K562 (cell line): ENCODE measurements around the gene HOXD9. TPM values are rescaled to one million over a fixed set of nuclear protein-coding genes. Genes with fewer than 3 reads are reported as not detected.

Experiments
- ARID2 ChIP-seq: fragments of 450-650 bp; IDR thresholded peaks from 2 replicates; pipeline ENCODE4 v1.6.1; 2017; ENCODE audit warnings: antibody characterized with exemption, mild to moderate bottlenecking
- CLOCK ChIP-seq: fragments of 250-450 bp; sonication (Bioruptor Pico); IDR thresholded peaks from 2 replicates; pipeline ENCODE4 v1.4.0; 2020; ENCODE audit warnings: mild to moderate bottlenecking, moderate library complexity, borderline replicate concordance
- PHF8 ChIP-seq: fragments of 200-600 bp; sonication (generic); IDR thresholded peaks from 2 replicates; pipeline ENCODE4 v1.6.1; 2012; ENCODE audit warnings: mixed run types, mild to moderate bottlenecking, inconsistent platforms, low read length, moderate library complexity, borderline replicate concordance
- PYGO2 ChIP-seq: fragments of 450-650 bp; IDR thresholded peaks from 2 replicates; pipeline ENCODE4 v1.6.1; 2016; ENCODE audit warnings: mild to moderate bottlenecking, missing genetic modification characterization, moderate library complexity, missing compliant biosample characterization
- RAD21 ChIP-seq, 2 experiments: fragments of 250-450 bp in 1 of 2; fragments of 450-650 bp in 1 of 2; sonication (Bioruptor Pico) in 1 of 2; formaldehyde crosslinking in 1 of 2; IDR thresholded peaks in 1 of 2; conservative IDR thresholded peaks in 1 of 2; 2 replicates each; pipeline versions ENCODE4 v1.4.0 to v1.8.0; 2020 to 2022; ENCODE audit warnings: mild to moderate bottlenecking in 2 of 2, moderate library complexity in 1 of 2
- RUNX1 ChIP-seq: sonication (generic); IDR thresholded peaks from 2 replicates; pipeline ENCODE4 v1.6.1; 2016; ENCODE audit warnings: antibody characterized with exemption, low read depth
- SMC3 ChIP-seq: conservative IDR thresholded peaks from 2 replicates; pipeline ENCODE4 v1.6.1; 2011; ENCODE audit warnings: low read depth, low read length, improper control_type of control experiment; ENCODE audit not compliant: insufficient read depth
- STAG1 ChIP-seq: sonication (generic); formaldehyde crosslinking; IDR thresholded peaks from 2 replicates; pipeline ENCODE4 v1.5.0; 2020; ENCODE audit warnings: missing genetic modification reagents, borderline replicate concordance
- polyA plus RNA-seq, 8 experiments: library from polyadenylated mRNA; depleted of rRNA in 4 of 8; stranded (reverse) in 5 of 8; unstranded in 3 of 8; fragments of >200 nt; fragmentation: Nextera tagmentation in 2 of 8; fragmentation: Illumina TruSeq in 1 of 8; extraction: Ambion mirVana in 2 of 8; extraction: Trizol in 1 of 8; gene quantifications; 2 replicates each; pipeline versions ENCODE4 v1.2.1 to v1.2.3, GENCODE V29; 2011 to 2014; ENCODE audit warnings: inconsistent platforms in 1 of 8, missing spikeins in 1 of 8
- total RNA-seq, 7 experiments: library from RNA; depleted of rRNA in 6 of 7; stranded (reverse); fragments of >200 nt in 6 of 7; fragmentation: Illumina TruSeq in 2 of 7; extraction: Trizol in 2 of 7; gene quantifications; 2 replicates each; pipeline versions ENCODE4 v1.2.1 to v1.2.3, GENCODE V29; 2011 to 2021; ENCODE audit warnings: low replicate concordance in 1 of 7
- TF ChIP-seq, protein P1 (sequence below), 3 experiments: IDR thresholded peaks in 2 of 3; conservative IDR thresholded peaks in 1 of 3; 2 replicates each; pipeline ENCODE4 v1.5.1; 2011 to 2012; ENCODE audit warnings: low read length in 3 of 3, mild to moderate bottlenecking in 3 of 3, control low read depth in 2 of 3, improper control_type of control experiment in 1 of 3, inconsistent platforms in 1 of 3, low read depth in 1 of 3, mixed read lengths in 1 of 3, moderate library complexity in 1 of 3; ENCODE audit not compliant: insufficient read depth in 2 of 3

HOXD9 gene
- total and polyA plus RNA-seq, 9 of the 15 experiments (the other 6 are each of a cell fraction or from before 2014, with no cell fraction given), result not detected

GRCh38 chr2:176085861-176086771, 36.4 kb upstream of the HOXD9 start (continued):
- TF ChIP-seq ARID2 (0 out of 2 replicates have a peak, but pooled peaks have one; percentile 56), STAG1 (CRISPR knock-in tag) (peak; percentile 75; the same call in 1 of the 2 replicates), PHF8 (no peak), CLOCK (CRISPR knock-in tag) (no peak), SMC3 (peak; percentile 69), RAD21 (CRISPR knock-in tag; conservative IDR thresholded peaks at IDR 0.05 in 1 of 2, IDR thresholded peaks at IDR 0.05 in 1 of 2) (peak; percentile 77 to 80), RUNX1 (no peak), PYGO2 (tag) (no peak)
- TF ChIP-seq, protein P1, sequence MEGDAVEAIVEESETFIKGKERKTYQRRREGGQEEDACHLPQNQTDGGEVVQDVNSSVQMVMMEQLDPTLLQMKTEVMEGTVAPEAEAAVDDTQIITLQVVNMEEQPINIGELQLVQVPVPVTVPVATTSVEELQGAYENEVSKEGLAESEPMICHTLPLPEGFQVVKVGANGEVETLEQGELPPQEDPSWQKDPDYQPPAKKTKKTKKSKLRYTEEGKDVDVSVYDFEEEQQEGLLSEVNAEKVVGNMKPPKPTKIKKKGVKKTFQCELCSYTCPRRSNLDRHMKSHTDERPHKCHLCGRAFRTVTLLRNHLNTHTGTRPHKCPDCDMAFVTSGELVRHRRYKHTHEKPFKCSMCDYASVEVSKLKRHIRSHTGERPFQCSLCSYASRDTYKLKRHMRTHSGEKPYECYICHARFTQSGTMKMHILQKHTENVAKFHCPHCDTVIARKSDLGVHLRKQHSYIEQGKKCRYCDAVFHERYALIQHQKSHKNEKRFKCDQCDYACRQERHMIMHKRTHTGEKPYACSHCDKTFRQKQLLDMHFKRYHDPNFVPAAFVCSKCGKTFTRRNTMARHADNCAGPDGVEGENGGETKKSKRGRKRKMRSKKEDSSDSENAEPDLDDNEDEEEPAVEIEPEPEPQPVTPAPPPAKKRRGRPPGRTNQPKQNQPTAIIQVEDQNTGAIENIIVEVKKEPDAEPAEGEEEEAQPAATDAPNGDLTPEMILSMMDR (IDR thresholded peaks at IDR 0.05 in 2 of 3, conservative IDR thresholded peaks at IDR 0.05 in 1 of 3; ENCODE audit: insufficient read depth in 2 of 3, low read depth in 1 of 3, low read length in 3 of 3), result peak; percentile 72 to 76 (median 75)
